GM18505 (cell line): Measurements from ENCODE around the gene SPINK6.

Source experiments
- ATAC-seq: cut with Tn5 transposase; IDR thresholded peaks from one replicate; pipeline ENCODE4 v1.9.1; 2021; ENCODE audit not compliant: unreplicated experiment
- POLR2A ChIP-seq: IDR thresholded peaks from 4 replicates; pipeline ENCODE4 v1.6.1; 2011; ENCODE audit warnings: borderline replicate concordance; ENCODE audit not compliant: insufficient read depth, insufficient read length; ENCODE audit errors: extremely low read depth

The SPINK6 gene

DNA sequence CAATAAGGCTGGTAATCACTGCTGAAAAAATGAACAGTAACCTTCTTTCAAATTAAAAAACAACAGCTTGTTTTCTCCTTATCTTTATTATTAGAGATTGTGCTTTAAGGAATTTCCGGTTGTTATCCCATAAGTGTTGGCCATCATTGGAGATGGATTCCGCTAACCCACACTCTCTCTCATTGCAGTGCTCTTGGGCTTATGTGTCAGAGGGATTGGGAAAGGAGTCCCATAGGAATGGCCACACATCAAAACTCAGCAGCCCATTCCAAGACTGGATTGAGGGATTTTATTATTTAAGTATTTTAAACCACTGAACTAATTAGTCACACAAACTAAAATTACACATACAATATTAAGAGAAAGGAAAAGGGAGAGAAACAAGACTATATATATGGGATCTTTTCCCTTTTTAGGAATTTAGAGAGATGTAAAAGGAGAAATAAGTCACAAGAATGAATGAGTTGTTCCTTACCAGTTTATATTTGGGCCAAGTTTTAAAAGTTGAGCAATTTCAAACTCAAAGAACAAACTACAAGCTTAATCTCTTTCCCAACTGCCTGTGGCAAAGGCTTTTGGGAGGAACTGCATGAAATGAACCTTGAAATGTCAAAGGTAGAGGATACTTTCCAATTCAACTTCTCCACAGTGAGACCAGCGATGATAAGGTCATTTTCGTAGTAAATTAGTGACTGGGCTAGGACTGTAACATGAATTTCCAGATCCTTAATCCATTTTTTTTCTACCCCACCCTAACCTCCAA, 2.4 kb downstream of the SPINK6 start:
- no peak for TF ChIP-seq POLR2A
- no peak for ATAC-seq

DNA sequence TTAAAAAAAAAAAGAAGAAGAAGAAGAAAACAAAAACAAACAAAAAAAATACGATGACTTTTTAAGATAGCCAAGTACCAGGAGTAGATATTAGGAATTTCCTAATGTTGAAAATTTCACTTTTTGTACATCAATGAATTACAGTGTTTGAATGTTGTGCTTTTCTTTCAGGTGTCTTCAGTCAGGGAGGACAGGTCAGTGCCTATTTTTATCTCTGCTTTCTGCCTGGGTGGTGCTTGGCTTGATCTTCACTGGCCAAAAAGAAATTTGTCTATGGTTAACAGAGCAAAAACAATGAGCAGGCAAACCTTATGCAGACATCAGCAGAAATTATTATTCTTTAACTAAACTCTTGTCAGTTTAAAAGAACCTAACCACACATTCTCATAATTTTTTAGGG, 3.0 kb downstream of the SPINK6 start:
- ATAC-seq, result no peak
- TF ChIP-seq POLR2A, result no peak

DNA sequence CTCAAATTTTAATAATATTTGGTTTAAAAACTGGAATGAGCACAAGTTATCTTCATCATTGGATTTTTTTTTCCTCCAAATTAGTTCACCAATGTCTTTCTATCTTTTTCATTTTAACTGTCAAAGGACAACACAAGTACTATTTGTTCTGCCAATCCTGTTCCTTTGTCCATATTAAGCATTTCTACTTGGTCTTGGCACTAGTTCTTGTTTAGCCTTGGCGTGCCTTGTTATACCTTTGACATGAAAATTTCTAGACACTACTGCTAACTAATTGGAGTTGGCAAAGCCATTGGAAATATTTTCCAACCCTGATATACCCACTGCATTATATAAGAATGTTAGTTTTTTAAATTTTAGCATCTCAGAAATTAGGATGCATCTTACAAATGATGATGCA, 3.8 kb downstream of the SPINK6 start:
- ATAC-seq, result no peak
- TF ChIP-seq POLR2A, result no peak

DNA sequence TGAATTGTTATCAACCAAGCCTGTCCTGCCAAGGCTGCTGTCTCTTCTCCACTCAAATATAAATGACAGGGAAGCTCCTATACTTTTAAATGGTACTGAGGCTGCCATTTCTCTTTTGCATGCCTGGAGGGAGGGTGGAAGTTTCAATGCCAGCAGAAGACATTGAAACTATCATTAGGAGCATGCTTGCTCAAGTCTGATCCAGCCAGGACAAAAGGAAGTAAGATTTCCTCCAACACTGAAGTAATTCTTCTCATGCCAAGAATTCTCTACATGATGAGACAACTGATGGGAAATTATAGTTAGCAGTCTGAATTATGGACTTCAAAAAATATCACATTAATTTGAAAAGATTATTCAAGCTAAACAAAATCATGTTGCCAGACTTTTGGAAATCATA, 5.4 kb downstream of the SPINK6 start:
- TF ChIP-seq POLR2A, result no peak

GRCh38 chr5:148209151-148209770, 6.4 kb downstream of the SPINK6 start:
- TF ChIP-seq POLR2A, result no peak
- ATAC-seq, result no peak

More for the DNA sequence above, 5.4 kb downstream of the SPINK6 start:
- ATAC-seq, result no peak

DNA sequence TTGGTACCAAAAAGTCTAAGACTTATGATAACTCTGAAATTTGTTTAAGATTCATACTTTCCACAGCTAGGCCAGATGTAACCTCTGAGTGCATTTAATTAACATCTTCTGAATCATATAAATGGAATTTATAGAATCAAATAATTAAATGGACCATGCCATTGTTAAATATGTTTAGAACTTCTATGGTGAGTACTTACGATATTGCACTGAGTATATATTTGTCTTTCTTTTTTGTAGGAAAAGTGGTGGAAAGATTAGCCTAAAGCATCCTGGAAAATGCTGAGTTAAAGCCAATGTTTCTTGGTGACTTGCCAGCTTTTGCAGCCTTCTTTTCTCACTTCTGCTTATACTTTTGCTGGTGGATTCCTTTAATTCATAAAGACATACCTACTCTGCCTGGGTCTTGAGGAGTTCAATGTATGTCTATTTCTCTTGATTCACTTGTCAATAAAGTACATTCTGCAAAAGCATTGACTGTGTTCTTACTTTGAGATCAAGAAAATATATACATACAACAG, 11.9 kb downstream of the SPINK6 start:
- no peak for TF ChIP-seq POLR2A
- no peak for ATAC-seq

DNA sequence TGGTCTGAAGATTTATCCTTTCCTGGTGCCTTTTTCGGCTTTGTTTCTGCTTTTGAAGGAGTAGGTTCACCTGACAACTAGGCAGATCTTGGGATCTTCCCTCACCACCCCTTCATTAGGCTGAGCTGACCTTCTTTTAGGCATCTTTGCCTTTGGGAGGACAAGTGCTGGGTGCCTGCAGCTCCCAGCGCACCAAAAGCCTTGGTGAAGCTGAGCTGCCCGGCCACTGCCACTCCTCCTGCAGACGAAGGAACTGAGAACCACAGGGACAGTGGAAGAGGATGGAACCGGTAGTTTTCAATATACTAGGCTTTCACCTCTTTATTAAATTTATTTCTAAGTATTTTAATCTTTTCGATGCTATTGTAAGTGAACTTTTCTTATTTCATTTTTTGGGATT, 18.7 kb downstream of the SPINK6 start:
- TF ChIP-seq POLR2A, result no peak
- no peak for ATAC-seq

- TF ChIP-seq POLR2A, result no peak
These were observed 21.4 kb downstream of the SPINK6 start for GRCh38 chr5:148224117-148224742.

GRCh38 chr5:148228392-148228984, 25.6 kb downstream of the SPINK6 start:
- TF ChIP-seq POLR2A, result no peak
- no peak for ATAC-seq

More at GRCh38 chr5:148224117-148224742, 21.4 kb downstream of the SPINK6 start:
- ATAC-seq, result no peak

- no peak for TF ChIP-seq POLR2A
- no peak for ATAC-seq
These were observed 27.0 kb downstream of the SPINK6 start for GRCh38 chr5:148229840-148230239.

DNA sequence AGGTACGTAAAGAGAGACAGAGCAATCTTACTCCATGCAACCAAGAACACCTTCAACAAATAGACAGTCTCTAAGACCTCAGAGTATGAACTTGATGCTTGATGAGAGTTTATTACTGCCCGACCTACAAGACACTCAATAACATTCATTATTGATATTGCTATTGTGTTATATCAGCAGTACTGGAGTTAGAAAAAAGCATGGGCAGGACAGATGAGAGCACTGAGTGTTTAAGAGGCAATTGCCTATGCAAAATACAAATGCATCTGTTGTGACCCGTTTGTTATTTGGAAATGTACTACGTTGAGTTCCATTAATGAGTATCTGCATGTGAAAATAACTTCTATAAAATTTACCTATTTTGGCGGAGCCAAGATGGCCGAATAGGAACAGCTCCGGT, 27.4 kb downstream of the SPINK6 start:
- no peak for TF ChIP-seq POLR2A
- ATAC-seq, result no peak

- ATAC-seq, result no peak
- TF ChIP-seq POLR2A, result no peak
These were observed 35.1 kb downstream of the SPINK6 start for GRCh38 chr5:148237785-148238417.

GRCh38 chr5:148238418-148238794, 35.6 kb downstream of the SPINK6 start, which contains the start of gene MARCOL:
TSS of gene MARCOL (plus strand) at chr5:148238525. CDS start at chr5:148238598, 73 bp downstream.
- no peak for TF ChIP-seq POLR2A
- ATAC-seq, result no peak
